Brain microvascular endothelial cell (primary cell): ENCODE results near the gene ZNF263.

ENCODE experiments used
- DNase-seq: peaks from one replicate; pipeline ENCODE4 v3.0.0-alpha.2; 2020
- H3K27ac ChIP-seq: fragments of 250-450 bp; sonication (Bioruptor Pico); 2 replicates; pipeline ENCODE4 v1.5.1; 2020; ENCODE audit warnings: mild to moderate bottlenecking, moderate library complexity
- H3K27me3 ChIP-seq: fragments of 250-450 bp; sonication (Bioruptor Pico); replicated peaks from 2 replicates; pipeline ENCODE4 v1.5.1; 2020; ENCODE audit warnings: mild to moderate bottlenecking
- H3K36me3 ChIP-seq: fragments of 250-450 bp; sonication (Bioruptor Pico); replicated peaks from 2 replicates; pipeline ENCODE4 v1.5.1; 2020; ENCODE audit warnings: mild to moderate bottlenecking
- H3K4me3 ChIP-seq: 2 replicates; pipeline ENCODE4 v1.5.1; 2011; ENCODE audit warnings: low read depth, mild to moderate bottlenecking, control low read depth, low read length, moderate library complexity
- in situ Hi-C: cut with HindIII; loops from 2 replicates; pipeline ENCODE4 v1.10.0; 2017; ENCODE audit warnings: low sequenced_read_pairs, low pct_ligation_motif_present
- TF ChIP-seq, protein P1 (sequence below): IDR thresholded peaks from 2 replicates; pipeline ENCODE4 v1.5.1; 2011; ENCODE audit warnings: low read depth, mild to moderate bottlenecking, moderate library complexity, low read length, control low read depth, inconsistent platforms; ENCODE audit errors: missing control alignments

Gene ZNF263

DNA sequence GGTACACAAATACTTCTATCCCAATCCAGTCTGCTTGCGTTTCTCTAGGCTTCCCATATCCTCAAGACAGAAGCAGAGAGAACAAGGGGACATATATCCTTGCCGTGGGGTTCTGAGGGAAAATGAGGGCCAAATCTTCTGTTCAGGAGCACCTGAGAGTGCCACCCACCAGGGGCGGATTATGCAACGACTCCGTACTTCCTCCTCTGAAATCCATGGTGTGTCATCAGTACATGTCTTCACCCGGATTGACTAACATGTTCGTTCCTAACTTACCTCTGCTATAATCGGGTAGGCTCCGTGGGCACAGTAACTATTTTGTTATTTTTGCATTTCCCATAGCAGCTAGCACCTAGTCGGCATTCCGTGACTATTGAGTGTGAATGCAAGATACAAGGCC lies 40.6 kb upstream of the ZNF263 start:
- no peak for DNase-seq
- H3K4me3 ChIP-seq, result no peak overlapping the region
- TF ChIP-seq, protein P1, sequence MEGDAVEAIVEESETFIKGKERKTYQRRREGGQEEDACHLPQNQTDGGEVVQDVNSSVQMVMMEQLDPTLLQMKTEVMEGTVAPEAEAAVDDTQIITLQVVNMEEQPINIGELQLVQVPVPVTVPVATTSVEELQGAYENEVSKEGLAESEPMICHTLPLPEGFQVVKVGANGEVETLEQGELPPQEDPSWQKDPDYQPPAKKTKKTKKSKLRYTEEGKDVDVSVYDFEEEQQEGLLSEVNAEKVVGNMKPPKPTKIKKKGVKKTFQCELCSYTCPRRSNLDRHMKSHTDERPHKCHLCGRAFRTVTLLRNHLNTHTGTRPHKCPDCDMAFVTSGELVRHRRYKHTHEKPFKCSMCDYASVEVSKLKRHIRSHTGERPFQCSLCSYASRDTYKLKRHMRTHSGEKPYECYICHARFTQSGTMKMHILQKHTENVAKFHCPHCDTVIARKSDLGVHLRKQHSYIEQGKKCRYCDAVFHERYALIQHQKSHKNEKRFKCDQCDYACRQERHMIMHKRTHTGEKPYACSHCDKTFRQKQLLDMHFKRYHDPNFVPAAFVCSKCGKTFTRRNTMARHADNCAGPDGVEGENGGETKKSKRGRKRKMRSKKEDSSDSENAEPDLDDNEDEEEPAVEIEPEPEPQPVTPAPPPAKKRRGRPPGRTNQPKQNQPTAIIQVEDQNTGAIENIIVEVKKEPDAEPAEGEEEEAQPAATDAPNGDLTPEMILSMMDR, result no peak
- in situ Hi-C loops, result no loop called here
- no peaks in the 10 kb centered on the region for H3K27me3 ChIP-seq
- no peak overlapping the region for H3K27ac ChIP-seq
- H3K36me3 ChIP-seq, result no peaks in the 10 kb centered on the region

DNA sequence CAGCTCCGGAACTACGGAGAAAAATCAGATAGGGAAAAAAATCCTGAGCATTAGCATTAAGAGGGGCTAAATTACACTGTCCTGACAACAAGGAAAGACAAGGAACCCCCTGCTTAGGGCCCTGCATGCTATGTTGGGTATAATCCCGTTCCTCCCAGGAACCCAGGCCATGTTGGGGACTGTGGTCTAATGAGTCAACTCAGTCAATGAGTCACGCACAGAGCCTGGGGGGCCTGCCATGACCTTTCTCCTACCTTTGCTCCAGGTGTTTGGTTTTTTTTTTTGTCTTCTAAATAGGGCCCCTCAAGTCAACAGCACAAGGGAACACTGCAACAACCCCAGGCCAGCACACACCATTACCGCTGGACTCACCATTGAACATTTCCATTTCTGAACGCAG lies 39.4 kb upstream of the ZNF263 start:
- TF ChIP-seq, protein P1, result no peak
- Histone ChIP-seq H3K36me3 (no peaks in the 10 kb centered on the region), H3K27ac (no peak overlapping the region), H3K4me3 (no peak overlapping the region), H3K27me3 (no peaks in the 10 kb centered on the region)
- DNase-seq, result no peak
- in situ Hi-C loops, result no loop called here

DNA sequence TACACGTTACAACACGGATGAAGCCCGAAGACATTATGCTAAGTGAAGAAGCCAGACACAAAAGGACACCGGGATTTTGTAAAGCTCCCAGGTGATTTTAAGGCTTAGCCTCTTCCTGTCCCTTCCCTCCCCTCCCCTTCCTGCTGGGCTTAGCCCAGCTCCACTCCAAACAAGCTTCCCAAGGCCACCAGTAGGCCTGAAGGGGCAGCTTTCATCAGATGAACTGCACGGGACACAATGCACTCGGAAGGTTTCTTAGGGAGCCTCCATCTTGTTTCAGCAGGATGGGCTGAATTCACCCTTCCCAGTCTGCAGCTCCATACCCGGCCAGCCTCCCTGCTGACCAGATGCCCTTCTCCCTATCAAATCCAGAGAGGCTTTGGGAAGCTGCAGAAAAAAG lies 37.3 kb upstream of the ZNF263 start:
- in situ Hi-C loops, result no loop called here
- Histone ChIP-seq H3K4me3 (no peak overlapping the region), H3K27me3 (no peaks in the 10 kb centered on the region), H3K27ac (no peak overlapping the region), H3K36me3 (no peaks in the 10 kb centered on the region)
- TF ChIP-seq, protein P1, result no peak
- DNase-seq, result no peak

DNA sequence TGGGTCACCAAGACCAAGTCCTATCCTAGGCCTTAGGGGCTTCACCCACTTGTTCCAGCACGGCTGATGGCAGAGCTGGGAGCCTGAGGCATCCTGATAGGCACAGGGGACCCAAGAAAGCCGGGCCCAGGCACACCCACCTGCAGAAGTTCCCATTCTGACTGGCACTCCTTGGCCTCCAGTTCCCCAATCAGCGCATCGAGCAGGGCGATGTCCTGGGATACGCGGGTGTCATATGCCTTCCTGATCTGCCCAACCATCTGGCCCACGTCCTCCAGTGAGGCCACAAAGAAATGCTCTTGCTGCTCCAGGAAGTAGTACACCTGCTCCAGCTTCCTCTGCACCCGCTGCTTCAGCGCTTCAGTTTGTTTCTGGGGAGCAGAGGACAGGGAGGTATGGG lies 36.4 kb upstream of the ZNF263 start:
- DNase-seq, result no peak
- Histone ChIP-seq H3K36me3 (no peaks in the 10 kb centered on the region), H3K27ac (no peak overlapping the region), H3K4me3 (no peak overlapping the region), H3K27me3 (no peaks in the 10 kb centered on the region)
- TF ChIP-seq, protein P1, result no peak
- in situ Hi-C loops, result no loop called here

DNA sequence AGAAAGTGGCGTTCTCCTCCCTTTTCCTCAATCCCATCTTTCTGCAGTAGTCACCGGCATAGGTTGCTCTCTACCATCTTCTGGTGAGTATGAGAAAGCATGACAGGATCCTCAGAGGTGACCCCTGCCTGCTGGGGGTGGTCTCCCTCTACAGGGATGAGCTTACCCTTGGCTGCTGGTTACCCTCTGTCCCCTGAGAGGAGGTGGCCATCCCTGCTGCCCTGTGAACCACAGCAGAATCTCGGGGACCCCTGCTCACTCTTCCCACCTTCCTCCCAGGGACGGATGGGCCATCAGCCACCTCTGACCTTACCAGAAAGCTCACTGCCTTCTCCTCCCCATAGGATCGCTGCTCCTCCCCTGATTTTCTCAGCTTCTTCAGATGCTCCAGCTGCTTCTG lies 34.7 kb upstream of the ZNF263 start:
- H3K27me3 ChIP-seq, result no peaks in the 10 kb centered on the region
- H3K36me3 ChIP-seq, result no peaks in the 10 kb centered on the region
- H3K4me3 ChIP-seq, result no peak overlapping the region
- no peak for DNase-seq
- in situ Hi-C loops, result no loop called here
- H3K27ac ChIP-seq, result no peak overlapping the region
- TF ChIP-seq, protein P1, result no peak

DNA sequence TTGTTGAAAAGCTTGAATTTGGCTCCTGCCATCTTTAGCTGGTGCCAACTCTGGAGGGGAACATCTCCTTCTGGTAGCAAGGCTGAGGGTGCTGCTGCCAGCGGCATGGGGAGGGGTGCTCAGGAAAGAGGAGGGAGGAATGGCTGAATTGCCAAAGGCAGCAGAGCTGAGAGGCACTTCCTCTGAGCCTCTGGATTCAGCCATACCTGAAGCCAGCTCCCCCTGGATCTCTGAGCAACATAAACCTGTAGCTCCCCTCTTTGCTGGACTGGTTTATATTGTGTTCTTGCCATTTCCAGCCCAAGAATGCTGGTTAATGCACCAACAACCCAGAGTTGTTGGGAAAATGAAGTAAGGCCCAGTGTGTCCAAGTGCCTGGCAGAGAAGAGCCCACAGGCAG lies 34.3 kb upstream of the ZNF263 start:
- DNase-seq, result no peak
- TF ChIP-seq, protein P1, result no peak
- Histone ChIP-seq H3K4me3 (no peak overlapping the region), H3K27ac (no peak overlapping the region), H3K27me3 (no peaks in the 10 kb centered on the region), H3K36me3 (no peaks in the 10 kb centered on the region)
- in situ Hi-C loops, result no loop called here
